ENCODE results near the gene CLCN3.
"Not testable (repeated sequence)": the region's sequence is repeated elsewhere in the genome, so short reads cannot be mapped to it uniquely, and the experiment has no call there.

Gene CLCN3

GRCh38 chr4:169619958-169620879, at the start of gene CLCN3:
CLCN3 (plus strand) TSS chr4:169620578; CDS start chr4:169635929, 15,351 bp downstream.
- H3K4me3 ChIP-seq (ENCODE audit: low read depth, low read length), result peak within 1 kb of the TSS; percentile 83

GRCh38 chr4:169571012-169571411, 49.4 kb upstream of the CLCN3 start:
- H3K4me3 ChIP-seq (ENCODE audit: low read depth, low read length), result not testable (repeated sequence)

GRCh38 chr4:169571435-169571834, 48.9 kb upstream of the CLCN3 start:
- H3K4me3 ChIP-seq (ENCODE audit: low read depth, low read length), result no peak overlapping the region

- no peak overlapping the region for H3K4me3 ChIP-seq (ENCODE audit: low read depth, low read length)
These were observed 46.5 kb upstream of the CLCN3 start for GRCh38 chr4:169573889-169574288.

DNA sequence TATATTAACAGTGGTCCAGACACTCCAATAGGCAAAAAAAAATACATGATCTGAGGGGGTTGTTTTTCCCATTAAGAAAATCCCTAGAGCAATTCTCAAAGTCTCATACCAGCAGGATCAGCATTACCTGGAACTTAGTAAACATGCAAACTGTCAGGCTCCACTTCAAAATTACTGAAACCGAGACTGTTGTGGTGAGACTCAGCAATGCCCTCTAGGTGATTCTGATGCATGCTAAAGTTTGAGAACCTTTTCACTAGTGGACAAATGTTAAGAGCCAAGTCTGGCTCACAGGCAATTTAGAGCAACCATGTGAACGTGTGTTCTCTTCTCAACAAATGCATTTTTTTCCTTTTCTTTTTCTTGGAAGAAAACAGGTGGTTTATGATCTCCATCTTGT, 38.2 kb upstream of the CLCN3 start:
- H3K4me3 ChIP-seq (ENCODE audit: low read depth, low read length), result no peak overlapping the region

DNA sequence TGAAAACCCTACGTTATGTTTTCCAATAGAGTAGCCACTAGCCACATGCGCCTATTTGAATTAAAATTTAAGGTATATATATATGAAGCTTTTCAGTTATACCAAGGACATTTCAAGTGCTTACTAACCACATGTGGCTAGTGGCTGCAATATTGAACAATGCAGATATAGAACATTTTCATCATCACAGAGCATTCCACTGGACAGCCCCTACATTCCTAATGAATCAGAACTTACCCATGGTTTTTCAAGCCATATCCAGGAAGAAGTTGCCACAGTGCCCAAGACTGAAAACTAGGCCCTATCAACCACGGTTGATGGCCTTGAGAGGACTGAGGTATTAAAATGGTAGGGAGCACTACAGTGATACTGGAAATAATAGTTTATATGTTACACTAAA, 37.7 kb upstream of the CLCN3 start:
- no peak overlapping the region for H3K4me3 ChIP-seq (ENCODE audit: low read depth, low read length)

GRCh38 chr4:169583563-169583962, 36.8 kb upstream of the CLCN3 start:
- no peak overlapping the region for H3K4me3 ChIP-seq (ENCODE audit: low read depth, low read length)

GRCh38 chr4:169593050-169593560, 27.3 kb upstream of the CLCN3 start:
- no peak overlapping the region for H3K4me3 ChIP-seq (ENCODE audit: low read depth, low read length)

- H3K4me3 ChIP-seq (ENCODE audit: low read depth, low read length), result no peak overlapping the region
These were observed 25.7 kb upstream of the CLCN3 start for GRCh38 chr4:169594560-169595195.

- H3K4me3 ChIP-seq (ENCODE audit: low read depth, low read length), result no peak overlapping the region
These were observed 19.2 kb upstream of the CLCN3 start for GRCh38 chr4:169601016-169601771.

DNA sequence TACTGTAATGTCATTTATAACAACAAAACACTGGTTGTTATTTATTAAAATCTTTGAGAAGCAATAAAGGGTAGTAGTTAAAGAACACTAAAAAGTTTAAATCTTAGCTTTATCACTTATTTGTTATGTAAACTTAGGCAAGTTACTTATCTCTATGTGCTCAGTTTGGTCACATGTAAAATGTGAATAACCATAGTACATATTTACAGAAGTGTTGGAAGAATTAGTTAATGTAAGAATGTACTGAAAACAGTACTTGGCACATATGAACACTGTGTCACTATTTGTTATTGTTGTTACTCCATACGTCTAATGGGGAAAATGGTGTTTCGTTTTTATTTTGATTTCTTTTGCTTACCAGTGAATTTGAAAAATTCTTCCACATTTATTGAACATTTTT, 17.1 kb upstream of the CLCN3 start:
- no peak overlapping the region for H3K4me3 ChIP-seq (ENCODE audit: low read depth, low read length)

GRCh38 chr4:169604131-169604900, 16.1 kb upstream of the CLCN3 start:
- H3K4me3 ChIP-seq (ENCODE audit: low read depth, low read length), result no peak overlapping the region

- no peak overlapping the region for H3K4me3 ChIP-seq (ENCODE audit: low read depth, low read length)
These were observed 15.5 kb upstream of the CLCN3 start for GRCh38 chr4:169604903-169605331.

DNA sequence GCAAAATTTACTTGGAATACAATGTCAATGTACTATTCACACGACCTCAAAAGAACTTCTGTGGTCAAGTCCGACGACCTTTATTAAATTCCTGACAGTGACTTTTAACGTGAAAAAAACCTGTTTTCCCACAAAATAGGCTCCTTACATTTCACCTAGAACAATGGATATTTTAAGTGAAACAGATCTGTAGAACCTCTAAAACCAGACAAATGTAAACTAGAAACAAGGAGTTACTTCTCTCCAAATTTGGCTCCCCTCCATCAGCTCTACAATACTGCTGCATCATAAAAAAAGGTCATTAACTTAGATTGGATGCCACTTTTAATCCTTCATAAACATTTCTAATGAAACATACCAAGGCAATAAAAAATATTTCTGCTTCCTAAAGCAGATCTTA, 9.2 kb upstream of the CLCN3 start:
- H3K4me3 ChIP-seq (ENCODE audit: low read depth, low read length), result no peak overlapping the region

DNA sequence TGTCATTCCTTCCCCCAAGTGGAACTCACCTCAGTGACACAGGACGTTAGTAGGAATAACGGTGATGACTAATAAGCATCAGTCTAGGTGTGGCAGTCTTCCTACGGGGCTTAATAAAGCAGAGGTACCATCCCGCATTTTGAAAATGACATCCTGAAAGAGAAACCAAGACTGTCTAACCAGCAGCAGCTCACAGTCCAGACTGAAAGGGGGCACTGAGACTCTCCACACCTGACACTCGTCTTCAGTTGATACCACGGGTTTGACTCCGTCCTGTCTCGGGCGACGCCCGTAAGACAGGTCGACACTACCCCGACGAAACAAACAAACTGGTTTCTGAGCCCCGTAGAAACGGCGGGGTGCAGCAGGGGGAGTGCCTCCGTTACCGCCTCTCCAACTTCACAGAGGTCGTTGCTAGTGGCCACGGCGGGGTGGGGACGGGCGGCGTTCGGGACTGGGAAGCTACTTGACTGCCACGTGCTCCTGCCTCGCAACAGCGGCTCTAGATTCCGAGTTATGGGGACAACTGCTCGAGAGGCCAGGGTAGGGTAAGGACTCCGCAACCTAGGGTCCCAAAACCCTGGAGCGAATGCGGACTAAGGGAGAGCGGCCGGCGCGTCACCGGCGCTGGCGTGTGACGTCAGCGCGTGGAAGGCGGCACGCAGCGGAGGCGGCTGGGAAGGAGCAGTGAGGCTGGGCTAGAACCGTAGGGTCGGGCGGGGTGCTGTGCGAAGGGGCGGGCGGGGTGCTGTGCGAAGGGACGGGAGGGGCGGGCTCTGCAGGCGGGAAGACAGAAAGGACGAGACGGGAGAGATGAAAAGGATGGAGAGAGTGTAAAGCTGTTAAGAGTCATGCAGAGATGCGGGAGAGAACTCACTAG, 8.1 kb upstream of the CLCN3 start, which contains the start of gene NEK1:
TSS of gene NEK1 (minus strand) at position 593 of the 880 bp plus-strand sequence. CDS start 9,953 bp downstream, outside the sequence.
- H3K4me3 ChIP-seq (ENCODE audit: low read depth, low read length), result peak within 1 kb of the TSS; percentile 93

DNA sequence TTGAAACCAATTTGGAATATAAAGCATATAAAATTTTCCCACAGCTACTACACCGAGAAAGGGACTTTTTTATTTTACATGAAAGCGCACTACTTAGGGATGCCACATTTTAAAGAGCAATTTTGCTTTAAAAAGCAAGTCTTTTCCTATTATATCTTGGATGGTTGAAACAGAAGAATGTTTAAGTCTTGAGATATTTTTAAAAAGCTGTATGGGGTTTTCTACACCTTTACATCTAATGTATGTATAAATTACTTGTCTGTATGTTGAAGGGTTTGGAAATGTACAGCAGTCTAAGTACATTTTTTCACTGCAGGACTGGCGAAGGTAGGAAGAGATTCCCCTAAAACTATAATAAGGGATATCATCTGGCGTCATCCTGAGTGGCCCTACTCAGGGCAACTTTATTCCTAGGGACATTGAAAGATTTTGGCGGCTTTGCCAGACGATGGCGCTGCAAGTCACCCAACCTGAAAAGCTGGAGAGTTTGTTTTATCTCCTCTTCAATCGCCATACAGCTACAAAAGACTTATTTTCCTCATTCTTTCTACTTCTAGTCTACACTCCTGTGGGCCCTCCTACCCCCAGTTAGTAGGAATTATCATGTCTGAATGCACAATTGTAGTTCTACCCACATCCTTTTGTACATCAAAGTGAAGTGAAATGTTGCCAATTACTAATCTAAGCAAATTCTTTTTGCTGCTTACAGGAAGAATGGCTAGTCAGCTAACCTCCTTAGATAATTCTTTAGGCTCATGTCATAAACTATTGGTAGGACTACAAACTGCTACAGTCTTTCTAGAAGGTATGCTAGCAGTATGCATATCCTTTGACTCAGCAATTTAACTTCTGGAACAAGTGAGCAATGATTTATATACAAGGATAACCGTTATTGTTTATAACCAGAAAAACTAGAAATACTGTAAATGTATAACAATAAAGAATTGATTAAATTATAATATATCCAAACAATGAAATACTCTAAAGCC, 7.2 kb upstream of the CLCN3 start:
- H3K4me3 ChIP-seq (ENCODE audit: low read depth, low read length), result peak overlapping the region; percentile 93

DNA sequence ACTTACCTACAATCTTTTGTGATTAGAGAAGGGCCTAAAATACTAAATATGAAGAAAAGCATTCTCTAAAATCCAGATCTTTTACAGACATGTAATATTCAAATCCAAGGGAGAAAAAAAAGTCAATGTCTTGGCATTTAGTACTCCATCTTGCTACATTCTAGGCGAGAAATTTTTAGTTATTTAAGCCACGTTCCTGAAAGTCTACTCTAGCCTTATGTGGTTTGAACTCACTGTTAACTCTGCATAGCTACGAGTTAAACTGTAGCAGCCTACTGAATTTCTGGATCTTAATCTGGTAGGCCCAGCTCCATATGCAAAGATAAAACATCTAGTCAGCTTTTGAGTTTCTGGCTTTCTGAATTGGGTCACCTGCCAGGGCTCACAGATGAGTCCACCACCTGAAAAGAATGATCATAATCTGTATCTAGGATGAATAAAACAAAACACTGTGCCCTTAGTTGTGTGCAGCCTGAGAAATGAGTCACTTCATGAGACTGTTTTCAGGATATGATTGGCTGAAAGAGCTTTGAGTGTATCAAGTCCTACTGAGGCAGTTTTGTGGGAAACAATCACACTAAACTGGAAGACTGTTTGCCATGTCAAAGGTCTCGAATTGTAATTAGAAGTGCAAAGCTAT, 4.8 kb upstream of the CLCN3 start:
- H3K4me3 ChIP-seq (ENCODE audit: low read depth, low read length), result no peak overlapping the region

GRCh38 chr4:169616846-169617245, 3.5 kb upstream of the CLCN3 start:
- H3K4me3 ChIP-seq (ENCODE audit: low read depth, low read length), result no peak overlapping the region

All from iPS-11a (cell line).